HepG2 (cell line): ENCODE results near the gene ACSM3. TPM values are rescaled to one million over a fixed set of nuclear protein-coding genes. Genes with fewer than 3 reads are reported as not detected.

Experiments
- GATA4 ChIP-seq: sonication (generic); IDR thresholded peaks from 2 replicates; pipeline ENCODE4 v1.6.1; 2016; ENCODE audit warnings: antibody characterized with exemption, low read depth, borderline replicate concordance
- GLI4 ChIP-seq: sonication (generic); formaldehyde crosslinking; IDR thresholded peaks from 2 replicates; pipeline ENCODE4 v1.5.1; 2020; ENCODE audit warnings: missing genetic modification reagents, mild to moderate bottlenecking, moderate library complexity, borderline replicate concordance
- IKZF1 ChIP-seq: fragments of 450-650 bp; IDR thresholded peaks from 2 replicates; pipeline ENCODE4 v1.7.1; 2016
- IRX3 ChIP-seq: sonication (generic); formaldehyde crosslinking; IDR thresholded peaks from 2 replicates; pipeline ENCODE4 v1.8.1; 2023; ENCODE audit warnings: mild to moderate bottlenecking, low read depth, missing genetic modification reagents, borderline replicate concordance
- JUND ChIP-seq: sonication (generic); formaldehyde crosslinking; IDR thresholded peaks from 2 replicates; pipeline ENCODE4 v1.8.0; 2022; ENCODE audit warnings: mild to moderate bottlenecking, missing genetic modification reagents
- KAT7 ChIP-seq: IDR thresholded peaks from 2 replicates; pipeline ENCODE4 v1.6.1; 2018; ENCODE audit warnings: borderline replicate concordance, missing compliant biosample characterization
- MED8 ChIP-seq: sonication (generic); formaldehyde crosslinking; IDR thresholded peaks from 2 replicates; pipeline ENCODE4 v1.8.1; 2023; ENCODE audit warnings: mild to moderate bottlenecking, missing genetic modification reagents; ENCODE audit not compliant: insufficient replicate concordance
- NAIF1 ChIP-seq: sonication (generic); formaldehyde crosslinking; IDR thresholded peaks from 2 replicates; pipeline ENCODE4 v1.5.0; 2020; ENCODE audit warnings: mild to moderate bottlenecking, missing genetic modification reagents, borderline replicate concordance
- ONECUT2 ChIP-seq: sonication (generic); formaldehyde crosslinking; IDR thresholded peaks from 2 replicates; pipeline ENCODE4 v1.4.0; 2020; ENCODE audit warnings: missing genetic modification reagents
- ZFP41 ChIP-seq: sonication (generic); formaldehyde crosslinking; IDR thresholded peaks from 2 replicates; pipeline ENCODE4 v1.4.0; 2020; ENCODE audit warnings: mild to moderate bottlenecking, missing genetic modification reagents, borderline replicate concordance
- ZNF230 ChIP-seq: sonication (generic); formaldehyde crosslinking; IDR thresholded peaks from 2 replicates; pipeline ENCODE4 v1.4.0; 2020; ENCODE audit warnings: mild to moderate bottlenecking, missing genetic modification reagents
- ZNF333 ChIP-seq: sonication (generic); formaldehyde crosslinking; IDR thresholded peaks from 2 replicates; pipeline ENCODE4 v1.4.0; 2020; ENCODE audit warnings: mild to moderate bottlenecking, missing genetic modification reagents, borderline replicate concordance
- ZNF354B ChIP-seq: sonication (generic); formaldehyde crosslinking; IDR thresholded peaks from 2 replicates; pipeline ENCODE4 v1.8.0; 2022; ENCODE audit warnings: mild to moderate bottlenecking, missing genetic modification reagents
- ZNF563 ChIP-seq: sonication (generic); formaldehyde crosslinking; IDR thresholded peaks from 2 replicates; pipeline ENCODE4 v1.8.0; 2022; ENCODE audit warnings: mild to moderate bottlenecking, moderate library complexity, missing genetic modification reagents
- ZNF572 ChIP-seq: sonication (generic); formaldehyde crosslinking; IDR thresholded peaks from 2 replicates; pipeline ENCODE4 v1.5.1; 2020; ENCODE audit warnings: mild to moderate bottlenecking, missing genetic modification reagents
- ZNF724P ChIP-seq: sonication (generic); formaldehyde crosslinking; IDR thresholded peaks from 2 replicates; pipeline ENCODE4 v1.8.0; 2022; ENCODE audit warnings: missing genetic modification reagents, borderline replicate concordance
- polyA plus RNA-seq, 8 experiments: library from polyadenylated mRNA; depleted of rRNA in 3 of 8; stranded (reverse) in 7 of 8; unstranded in 1 of 8; fragments of >200 nt; fragmentation: Illumina TruSeq in 4 of 8; extraction: Trizol in 4 of 8; gene quantifications; 2 replicates each; pipeline versions ENCODE4 v1.2.1 to v1.2.3, GENCODE V29; 2011 to 2016; ENCODE audit warnings: low read depth in 4 of 8, missing spikeins in 1 of 8, mixed read lengths in 1 of 8; ENCODE audit not compliant: insufficient read depth in 1 of 8
- total RNA-seq, 5 experiments: library from RNA; depleted of rRNA; stranded (reverse); fragments of >200 nt; fragmentation: Illumina TruSeq; extraction: Trizol; gene quantifications; 2 replicates each; pipeline ENCODE4 v1.2.3, GENCODE V29; 2016; ENCODE audit warnings: low read depth in 1 of 5
- TF ChIP-seq, protein P1 (sequence below): sonication (generic); formaldehyde crosslinking; IDR thresholded peaks from 2 replicates; pipeline ENCODE4 v1.5.1; 2020; ENCODE audit warnings: missing genetic modification reagents, mild to moderate bottlenecking, borderline replicate concordance
- TF ChIP-seq, protein P2 (sequence below): sonication (generic); formaldehyde crosslinking; IDR thresholded peaks from 2 replicates; pipeline ENCODE4 v1.5.0; 2020; ENCODE audit warnings: missing genetic modification reagents, mild to moderate bottlenecking, borderline replicate concordance
- TF ChIP-seq, protein P3 (sequence below), 2 experiments: IDR thresholded peaks; 2 replicates each; pipeline ENCODE4 v1.6.1; 2011 to 2012; ENCODE audit warnings: low read length in 2 of 2, borderline replicate concordance in 1 of 2, low read depth in 1 of 2, mild to moderate bottlenecking in 1 of 2, moderate library complexity in 1 of 2
- TF ChIP-seq, protein P4 (sequence below): sonication (generic); formaldehyde crosslinking; conservative IDR thresholded peaks from 2 replicates; pipeline ENCODE4 v1.8.1; 2023; ENCODE audit warnings: missing genetic modification reagents
- TF ChIP-seq, protein P5 (sequence below): sonication (generic); formaldehyde crosslinking; IDR thresholded peaks from 2 replicates; pipeline ENCODE4 v1.8.1; 2023; ENCODE audit warnings: missing genetic modification reagents, mild to moderate bottlenecking, borderline replicate concordance

ACSM3 gene
- total and polyA plus RNA-seq, 2 of the 13 experiments (the other 11 are each of a cell fraction or from before 2014, with no cell fraction given) = 74.0 to 108 TPM

DNA sequence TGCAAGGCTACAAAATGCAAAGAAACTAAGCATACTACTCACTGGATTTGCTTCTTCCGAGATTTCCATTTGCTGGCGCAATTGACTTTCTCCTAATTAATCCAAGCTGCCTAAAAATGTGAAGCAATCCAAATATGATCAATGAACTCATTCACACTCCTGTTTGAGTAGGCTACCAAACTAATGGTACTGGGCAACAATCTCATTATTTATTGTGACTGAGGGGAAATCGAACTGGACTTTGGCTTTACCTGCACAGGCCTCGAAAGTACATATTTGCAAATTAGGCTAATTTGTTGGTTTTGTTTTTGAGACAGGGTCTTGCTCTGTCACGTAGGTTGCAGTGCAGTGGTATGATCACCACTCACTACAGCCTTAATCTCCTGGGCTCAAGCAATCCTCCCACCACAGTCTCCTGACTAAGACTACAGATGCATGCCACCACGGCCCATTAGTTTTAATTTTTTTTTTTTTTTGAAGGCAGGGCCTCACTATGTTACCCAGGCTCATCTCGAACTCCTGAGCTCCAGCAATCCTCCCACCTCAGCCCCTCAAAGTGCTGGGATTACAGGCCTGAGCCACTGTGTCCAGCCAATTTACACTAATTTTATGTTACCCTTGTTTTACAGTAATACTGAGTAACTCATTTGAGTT lies 39.9 kb downstream of the ACSM3 start (continued):
- TF ChIP-seq ZNF354B (CRISPR knock-in tag) (peak; percentile 92), ZNF572 (no peak), GLI4 (0 out of 2 replicates have a peak, but pooled peaks have one; percentile 35), NAIF1 (CRISPR knock-in tag) (0 out of 2 replicates have a peak, but pooled peaks have one; percentile 36), ZFP41 (CRISPR knock-in tag) (no peak), KAT7 (CRISPR knock-in tag) (peak; percentile 75; the same call in 1 of the 2 replicates), ZNF230 (CRISPR knock-in tag) (peak; percentile 84; the same call in 1 of the 2 replicates), ONECUT2 (CRISPR knock-in tag) (peak; percentile 76), JUND (CRISPR knock-in tag) (no peak), IKZF1 (no peak), ZNF333 (CRISPR knock-in tag) (peak; percentile 83; the same call in 1 of the 2 replicates), GATA4 (peak; percentile 31; the same call in 1 of the 2 replicates), ZNF724P (CRISPR knock-in tag) (no peak), MED8 (peak; percentile 74), IRX3 (CRISPR knock-in tag) (peak; percentile 63; the same call in 1 of the 2 replicates), ZNF563 (CRISPR knock-in tag) (no peak)
- TF ChIP-seq, protein P1, sequence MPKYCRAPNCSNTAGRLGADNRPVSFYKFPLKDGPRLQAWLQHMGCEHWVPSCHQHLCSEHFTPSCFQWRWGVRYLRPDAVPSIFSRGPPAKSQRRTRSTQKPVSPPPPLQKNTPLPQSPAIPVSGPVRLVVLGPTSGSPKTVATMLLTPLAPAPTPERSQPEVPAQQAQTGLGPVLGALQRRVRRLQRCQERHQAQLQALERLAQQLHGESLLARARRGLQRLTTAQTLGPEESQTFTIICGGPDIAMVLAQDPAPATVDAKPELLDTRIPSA (CRISPR knock-in tag) = peak; percentile 36; the same call in 1 of the 2 replicates
- TF ChIP-seq, protein P2, sequence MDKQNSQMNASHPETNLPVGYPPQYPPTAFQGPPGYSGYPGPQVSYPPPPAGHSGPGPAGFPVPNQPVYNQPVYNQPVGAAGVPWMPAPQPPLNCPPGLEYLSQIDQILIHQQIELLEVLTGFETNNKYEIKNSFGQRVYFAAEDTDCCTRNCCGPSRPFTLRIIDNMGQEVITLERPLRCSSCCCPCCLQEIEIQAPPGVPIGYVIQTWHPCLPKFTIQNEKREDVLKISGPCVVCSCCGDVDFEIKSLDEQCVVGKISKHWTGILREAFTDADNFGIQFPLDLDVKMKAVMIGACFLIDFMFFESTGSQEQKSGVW (CRISPR knock-in tag) = no peak
- TF ChIP-seq, protein P3, sequence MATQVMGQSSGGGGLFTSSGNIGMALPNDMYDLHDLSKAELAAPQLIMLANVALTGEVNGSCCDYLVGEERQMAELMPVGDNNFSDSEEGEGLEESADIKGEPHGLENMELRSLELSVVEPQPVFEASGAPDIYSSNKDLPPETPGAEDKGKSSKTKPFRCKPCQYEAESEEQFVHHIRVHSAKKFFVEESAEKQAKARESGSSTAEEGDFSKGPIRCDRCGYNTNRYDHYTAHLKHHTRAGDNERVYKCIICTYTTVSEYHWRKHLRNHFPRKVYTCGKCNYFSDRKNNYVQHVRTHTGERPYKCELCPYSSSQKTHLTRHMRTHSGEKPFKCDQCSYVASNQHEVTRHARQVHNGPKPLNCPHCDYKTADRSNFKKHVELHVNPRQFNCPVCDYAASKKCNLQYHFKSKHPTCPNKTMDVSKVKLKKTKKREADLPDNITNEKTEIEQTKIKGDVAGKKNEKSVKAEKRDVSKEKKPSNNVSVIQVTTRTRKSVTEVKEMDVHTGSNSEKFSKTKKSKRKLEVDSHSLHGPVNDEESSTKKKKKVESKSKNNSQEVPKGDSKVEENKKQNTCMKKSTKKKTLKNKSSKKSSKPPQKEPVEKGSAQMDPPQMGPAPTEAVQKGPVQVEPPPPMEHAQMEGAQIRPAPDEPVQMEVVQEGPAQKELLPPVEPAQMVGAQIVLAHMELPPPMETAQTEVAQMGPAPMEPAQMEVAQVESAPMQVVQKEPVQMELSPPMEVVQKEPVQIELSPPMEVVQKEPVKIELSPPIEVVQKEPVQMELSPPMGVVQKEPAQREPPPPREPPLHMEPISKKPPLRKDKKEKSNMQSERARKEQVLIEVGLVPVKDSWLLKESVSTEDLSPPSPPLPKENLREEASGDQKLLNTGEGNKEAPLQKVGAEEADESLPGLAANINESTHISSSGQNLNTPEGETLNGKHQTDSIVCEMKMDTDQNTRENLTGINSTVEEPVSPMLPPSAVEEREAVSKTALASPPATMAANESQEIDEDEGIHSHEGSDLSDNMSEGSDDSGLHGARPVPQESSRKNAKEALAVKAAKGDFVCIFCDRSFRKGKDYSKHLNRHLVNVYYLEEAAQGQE (IDR thresholded peaks at IDR 0.05; ENCODE audit: borderline replicate concordance in 1 of 2, low read depth in 1 of 2, low read length in 2 of 2) = no peak
- TF ChIP-seq, protein P4, sequence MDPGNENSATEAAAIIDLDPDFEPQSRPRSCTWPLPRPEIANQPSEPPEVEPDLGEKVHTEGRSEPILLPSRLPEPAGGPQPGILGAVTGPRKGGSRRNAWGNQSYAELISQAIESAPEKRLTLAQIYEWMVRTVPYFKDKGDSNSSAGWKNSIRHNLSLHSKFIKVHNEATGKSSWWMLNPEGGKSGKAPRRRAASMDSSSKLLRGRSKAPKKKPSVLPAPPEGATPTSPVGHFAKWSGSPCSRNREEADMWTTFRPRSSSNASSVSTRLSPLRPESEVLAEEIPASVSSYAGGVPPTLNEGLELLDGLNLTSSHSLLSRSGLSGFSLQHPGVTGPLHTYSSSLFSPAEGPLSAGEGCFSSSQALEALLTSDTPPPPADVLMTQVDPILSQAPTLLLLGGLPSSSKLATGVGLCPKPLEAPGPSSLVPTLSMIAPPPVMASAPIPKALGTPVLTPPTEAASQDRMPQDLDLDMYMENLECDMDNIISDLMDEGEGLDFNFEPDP (CRISPR knock-in tag) = peak; percentile 13; the same call in 1 of the 2 replicates
- TF ChIP-seq, protein P5, sequence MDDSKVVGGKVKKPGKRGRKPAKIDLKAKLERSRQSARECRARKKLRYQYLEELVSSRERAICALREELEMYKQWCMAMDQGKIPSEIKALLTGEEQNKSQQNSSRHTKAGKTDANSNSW (CRISPR knock-in tag) = no peak
